NT2/D1 (cell line): ENCODE data around the gene BUD13.

Experiments
- SUZ12 ChIP-seq: IDR thresholded peaks from 2 replicates; pipeline ENCODE4 v1.6.1; 2011; ENCODE audit not compliant: insufficient read length, insufficient read depth; ENCODE audit errors: extremely low read depth
- YY1 ChIP-seq: IDR thresholded peaks from 2 replicates; pipeline ENCODE4 v1.6.1; 2011; ENCODE audit not compliant: insufficient read length, insufficient read depth

DNA sequence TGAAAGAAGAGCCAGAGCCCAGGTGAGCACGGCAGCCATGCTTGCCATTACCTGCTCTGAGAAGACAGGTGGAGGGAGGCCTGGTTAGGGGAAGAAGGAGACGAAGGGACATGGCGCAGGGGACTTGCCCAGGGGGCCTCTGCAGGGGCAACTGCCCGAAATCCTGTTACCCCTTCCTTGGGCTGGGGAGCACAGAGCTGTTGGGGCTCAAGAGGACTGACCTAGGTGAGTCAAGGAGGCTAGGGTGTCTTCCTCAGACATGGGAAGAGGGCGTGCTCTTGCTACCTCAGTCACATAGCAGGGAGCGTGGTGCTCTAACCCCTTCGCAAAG, 19.0 kb upstream of the BUD13 start, which contains the start of gene APOA5:
- no peak for TF ChIP-seq SUZ12
- TF ChIP-seq YY1, result no peak
